LNCAP (cell line): ENCODE results near the gene IL1A.

ENCODE experiments used
- CTCF ChIP-seq: fragments of 450-650 bp; IDR thresholded peaks from 2 replicates; pipeline ENCODE4 v1.5.1; 2017; ENCODE audit warnings: mild to moderate bottlenecking

Gene IL1A

DNA sequence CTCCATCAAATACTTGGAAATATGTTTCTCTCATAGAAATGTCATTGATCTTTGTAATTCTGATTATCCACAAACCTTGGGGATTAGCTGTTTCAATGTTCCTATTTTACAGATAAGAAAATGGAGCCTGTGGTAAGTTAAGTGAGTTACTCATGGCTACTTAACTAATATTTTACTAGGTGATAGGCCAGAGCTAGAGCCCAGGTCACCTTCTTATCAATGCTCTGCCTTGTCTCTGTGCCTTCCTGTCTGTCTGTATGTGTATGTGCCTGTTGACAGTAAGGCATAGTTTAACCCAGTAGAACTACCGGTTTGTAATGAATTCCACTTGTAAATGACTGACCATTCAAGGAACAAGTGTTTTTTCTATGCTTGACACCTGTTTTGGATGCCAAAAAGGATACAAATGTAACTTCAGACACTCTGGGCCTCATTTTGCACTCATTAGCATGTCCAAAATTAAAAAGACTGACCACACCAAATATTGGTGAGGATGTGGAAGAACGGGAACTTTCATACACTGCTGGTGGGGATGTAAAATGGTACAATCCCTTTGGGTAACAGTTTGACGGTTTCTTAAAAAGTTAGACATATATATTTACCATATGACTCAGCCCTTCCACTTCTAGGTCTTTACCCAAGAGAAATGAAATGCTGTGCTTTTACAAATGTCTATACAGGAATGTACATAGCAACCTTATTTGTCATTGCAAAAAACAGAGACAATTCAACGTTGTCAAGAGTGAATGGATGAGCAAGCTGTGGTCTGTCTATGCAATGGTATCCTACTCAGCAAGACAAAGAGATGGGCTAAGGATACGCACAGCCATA, 19.6 kb upstream of the IL1A start:
- no peak for TF ChIP-seq CTCF

GRCh38 chr2:112800881-112801583, 16.7 kb upstream of the IL1A start:
- no peak for TF ChIP-seq CTCF

GRCh38 chr2:112798979-112799975, 15.0 kb upstream of the IL1A start:
- TF ChIP-seq CTCF: no peak

DNA sequence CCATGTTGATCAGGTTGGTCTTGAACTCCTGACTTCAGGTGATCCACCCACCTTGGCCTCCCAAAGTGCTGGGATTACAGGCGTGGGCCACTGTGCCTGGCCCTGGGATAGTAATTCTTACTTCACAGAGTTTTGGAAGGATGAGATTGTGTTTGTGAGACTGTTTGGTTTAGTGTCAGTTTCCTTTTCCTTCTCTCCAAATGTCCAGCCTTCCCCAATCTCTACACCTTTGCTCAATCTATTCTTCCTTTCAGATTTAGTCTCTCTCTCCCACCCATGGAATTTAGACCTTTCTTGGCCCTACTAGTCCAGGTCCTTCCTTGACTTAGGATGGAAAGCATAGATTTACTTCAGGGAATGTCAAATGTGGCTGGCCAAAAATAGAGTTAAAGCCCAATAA, 12.2 kb upstream of the IL1A start:
- no peak for TF ChIP-seq CTCF

- TF ChIP-seq CTCF: no peak
Observed at GRCh38 chr2:112795774-112796173, 11.5 kb upstream of the IL1A start.

DNA sequence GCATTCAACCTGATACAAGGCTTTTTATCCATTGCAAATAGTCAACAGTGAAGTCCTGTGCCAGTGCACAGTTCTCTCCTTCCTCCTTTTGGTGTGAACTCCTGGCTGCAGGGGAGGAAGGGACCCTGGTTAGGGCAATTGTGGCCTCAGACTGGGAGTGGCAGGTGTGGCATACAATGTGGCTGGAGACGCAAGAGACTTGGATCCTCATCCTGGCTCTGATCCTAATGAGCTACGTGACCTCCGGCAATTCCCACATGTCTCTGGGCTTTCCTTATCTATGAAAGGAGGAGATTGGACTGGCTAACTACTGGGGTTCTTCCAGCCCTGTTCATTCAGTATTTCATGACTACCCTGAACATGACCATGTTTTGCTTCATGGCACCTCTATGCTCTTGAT, 10.5 kb upstream of the IL1A start:
- no peak for TF ChIP-seq CTCF

- TF ChIP-seq CTCF: no peak
Observed at GRCh38 chr2:112794131-112794733, 9.9 kb upstream of the IL1A start.
